SH-SY5Y (cell line): Measurements from ENCODE around the gene NCK2.

Source experiments
- GATA2 ChIP-seq: IDR thresholded peaks from 2 replicates; pipeline ENCODE4 v1.6.1; 2011; ENCODE audit warnings: mild to moderate bottlenecking, low read depth, low read length
- GATA3 ChIP-seq: IDR thresholded peaks from 2 replicates; pipeline ENCODE4 v1.6.1; 2011; ENCODE audit warnings: low read depth, mild to moderate bottlenecking, low read length, moderate library complexity

DNA sequence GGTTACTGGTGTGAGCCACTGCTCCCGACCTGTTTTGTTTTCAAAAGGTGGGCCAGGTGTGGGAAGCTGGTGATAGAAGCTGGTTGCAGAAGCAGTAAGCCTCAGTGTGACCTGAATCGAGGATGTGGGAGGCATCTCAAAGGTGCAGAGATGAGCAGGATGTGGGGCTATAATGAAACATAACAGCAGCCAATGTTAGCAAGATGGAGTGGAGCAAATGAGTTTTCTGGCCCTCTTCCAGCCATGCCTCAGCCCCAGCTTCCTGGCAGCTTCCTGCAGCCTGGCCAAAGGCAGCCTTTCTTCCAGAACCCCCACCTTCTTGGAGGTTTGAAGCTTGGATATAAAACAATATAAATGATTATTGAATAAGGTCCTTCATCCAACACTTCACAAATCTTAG is 184.8 kb downstream of the NCK2 start:
- no peak for TF ChIP-seq GATA2
- no peak for TF ChIP-seq GATA3
